ENCODE measurements around the gene DAGLB.
A peak's percentile ranks its signal among the peaks of the same experiment; 100 is the strongest.
"Not testable (repeated sequence)": the region's sequence is repeated elsewhere in the genome, so short reads cannot be mapped to it uniquely, and the experiment has no call there.

The DAGLB gene, protein sequence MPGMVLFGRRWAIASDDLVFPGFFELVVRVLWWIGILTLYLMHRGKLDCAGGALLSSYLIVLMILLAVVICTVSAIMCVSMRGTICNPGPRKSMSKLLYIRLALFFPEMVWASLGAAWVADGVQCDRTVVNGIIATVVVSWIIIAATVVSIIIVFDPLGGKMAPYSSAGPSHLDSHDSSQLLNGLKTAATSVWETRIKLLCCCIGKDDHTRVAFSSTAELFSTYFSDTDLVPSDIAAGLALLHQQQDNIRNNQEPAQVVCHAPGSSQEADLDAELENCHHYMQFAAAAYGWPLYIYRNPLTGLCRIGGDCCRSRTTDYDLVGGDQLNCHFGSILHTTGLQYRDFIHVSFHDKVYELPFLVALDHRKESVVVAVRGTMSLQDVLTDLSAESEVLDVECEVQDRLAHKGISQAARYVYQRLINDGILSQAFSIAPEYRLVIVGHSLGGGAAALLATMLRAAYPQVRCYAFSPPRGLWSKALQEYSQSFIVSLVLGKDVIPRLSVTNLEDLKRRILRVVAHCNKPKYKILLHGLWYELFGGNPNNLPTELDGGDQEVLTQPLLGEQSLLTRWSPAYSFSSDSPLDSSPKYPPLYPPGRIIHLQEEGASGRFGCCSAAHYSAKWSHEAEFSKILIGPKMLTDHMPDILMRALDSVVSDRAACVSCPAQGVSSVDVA

DNA sequence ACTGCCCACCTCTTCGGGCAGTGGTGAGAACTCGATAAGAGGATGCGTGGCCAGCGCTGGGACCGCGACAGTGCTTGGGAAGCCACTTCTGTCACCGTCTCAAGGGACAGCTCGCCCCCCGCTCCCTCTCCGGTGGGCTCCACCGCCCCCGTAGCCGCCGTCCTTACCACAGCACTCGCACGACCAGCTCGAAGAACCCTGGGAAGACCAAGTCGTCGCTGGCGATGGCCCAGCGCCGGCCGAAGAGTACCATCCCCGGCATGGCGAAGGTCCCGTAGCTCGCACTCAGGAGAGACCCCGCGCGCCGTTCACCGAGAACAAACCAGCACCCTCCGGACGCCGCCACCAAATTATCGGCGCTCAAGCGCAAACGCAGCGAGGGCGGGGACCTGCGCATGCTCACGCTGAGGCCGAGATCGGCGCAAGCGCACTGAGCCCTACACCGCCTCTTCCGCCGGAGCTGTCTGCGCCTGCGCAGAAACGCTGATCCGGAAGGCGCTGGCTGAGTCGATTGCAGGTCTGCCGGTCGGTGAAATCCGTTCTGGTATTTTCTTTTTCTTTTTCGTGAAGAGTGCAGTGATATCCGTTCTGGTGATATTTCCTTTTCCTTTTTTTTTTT, at the start of gene DAGLB:
DAGLB (minus strand) TSS at position 374 of the 619 bp plus-strand sequence; CDS start at position 262, 112 bp downstream.
- peak; percentile 96 for DNase-seq

DNA sequence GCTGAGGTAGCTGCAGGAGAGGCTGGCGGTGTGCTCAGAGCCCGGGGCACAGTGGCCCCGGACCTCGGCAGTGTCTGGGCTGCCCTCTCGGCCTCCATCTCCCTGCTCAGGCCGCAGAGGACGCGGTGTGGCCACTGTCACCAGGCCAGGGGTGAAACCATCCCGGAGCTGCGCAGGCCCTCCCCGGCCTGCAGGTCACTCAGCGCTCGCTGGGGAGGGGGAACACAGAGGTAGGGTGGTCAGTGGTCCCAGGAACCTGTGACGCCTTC, 49.8 kb upstream of the DAGLB start:
- DNase-seq = no peak

DNA sequence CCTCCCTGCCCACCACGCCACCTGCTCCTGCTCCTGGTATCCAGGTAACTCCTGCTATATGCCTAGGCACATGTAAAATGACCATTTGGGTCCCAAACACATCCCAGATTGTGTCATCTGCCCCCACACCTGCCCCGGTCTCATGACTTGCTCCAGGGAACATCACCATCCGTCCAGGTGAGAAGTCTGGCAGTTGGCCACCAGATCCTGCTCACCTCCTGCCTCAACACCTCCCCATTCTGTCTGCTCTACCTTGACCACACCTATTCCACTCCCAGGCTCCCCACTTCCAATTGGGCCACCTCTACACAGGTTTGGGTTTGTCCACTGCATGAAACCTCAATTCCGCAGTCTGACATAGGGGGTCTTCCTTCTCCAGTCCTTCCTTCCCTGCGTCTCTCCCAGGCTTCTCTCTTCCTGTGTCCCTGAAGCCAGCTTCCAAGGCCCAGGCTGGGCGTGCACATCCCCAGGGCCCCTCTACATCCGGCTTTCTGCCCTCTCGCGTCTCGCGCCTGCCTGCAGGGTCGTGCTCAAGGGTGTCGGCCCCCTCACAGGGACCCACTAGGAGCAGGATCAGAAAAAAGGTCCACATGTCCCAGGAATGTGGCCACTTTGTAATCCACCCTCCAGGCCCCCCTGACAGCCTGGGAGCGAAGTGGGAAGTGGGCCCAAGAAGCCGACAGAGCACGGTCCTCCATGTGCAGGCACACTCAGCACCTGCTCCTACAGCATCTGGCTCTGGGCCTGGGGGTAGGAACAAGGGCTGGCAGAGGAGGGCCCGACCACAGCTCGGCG, 49.3 kb upstream of the DAGLB start:
- DNase-seq = no peak

DNA sequence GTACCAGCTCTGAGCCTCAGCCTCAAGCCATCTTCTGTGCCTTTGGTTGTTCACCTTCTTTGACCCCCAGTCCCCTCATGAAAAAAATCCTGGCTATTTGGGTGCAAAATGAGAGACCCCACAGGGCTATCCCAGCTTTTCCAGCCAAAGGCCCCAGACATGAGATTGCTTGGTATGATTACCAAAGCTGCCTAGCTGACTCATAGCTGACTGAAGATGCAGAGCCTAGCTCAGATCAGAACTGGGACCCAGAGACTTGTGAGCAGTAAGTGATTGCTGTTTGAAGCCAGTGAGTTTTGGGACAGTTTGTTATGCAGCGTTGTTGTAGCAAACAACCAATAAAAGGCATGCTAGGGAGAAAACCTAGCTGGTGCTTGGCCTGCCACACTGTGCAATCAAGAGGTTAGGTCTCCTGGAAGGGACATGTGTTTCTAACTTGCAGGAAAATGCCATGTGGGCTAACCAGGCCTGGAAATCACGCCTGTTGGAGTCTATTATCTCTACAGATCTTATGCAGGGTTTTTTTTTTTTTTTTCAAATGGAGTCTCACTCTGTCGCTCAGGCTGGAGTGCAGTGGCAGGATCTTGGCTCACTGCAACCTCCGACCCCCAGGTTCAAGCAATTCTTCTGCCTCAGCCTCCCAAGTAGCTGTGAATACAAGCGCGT, 48.0 kb upstream of the DAGLB start:
- no peak for DNase-seq

DNA sequence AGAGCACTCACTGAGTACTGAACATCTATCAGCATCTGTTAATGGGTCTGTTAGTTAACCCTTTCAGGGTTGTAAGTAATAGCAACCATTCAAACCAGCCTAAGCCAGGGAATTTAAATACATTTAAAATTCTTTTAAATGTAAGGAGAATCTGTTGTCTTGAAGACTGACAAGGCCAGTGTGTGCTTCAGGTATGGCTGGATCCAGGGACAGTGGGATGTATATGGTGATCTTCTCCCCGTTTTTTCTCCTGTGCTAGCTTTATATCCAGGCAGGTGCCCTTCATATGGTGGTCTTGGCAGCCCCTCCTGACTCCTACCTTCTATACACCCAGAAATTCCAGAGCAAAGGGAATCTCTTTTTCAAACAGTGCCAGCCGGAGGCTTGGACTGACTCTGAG, 46.6 kb upstream of the DAGLB start:
- no peak for DNase-seq

DNA sequence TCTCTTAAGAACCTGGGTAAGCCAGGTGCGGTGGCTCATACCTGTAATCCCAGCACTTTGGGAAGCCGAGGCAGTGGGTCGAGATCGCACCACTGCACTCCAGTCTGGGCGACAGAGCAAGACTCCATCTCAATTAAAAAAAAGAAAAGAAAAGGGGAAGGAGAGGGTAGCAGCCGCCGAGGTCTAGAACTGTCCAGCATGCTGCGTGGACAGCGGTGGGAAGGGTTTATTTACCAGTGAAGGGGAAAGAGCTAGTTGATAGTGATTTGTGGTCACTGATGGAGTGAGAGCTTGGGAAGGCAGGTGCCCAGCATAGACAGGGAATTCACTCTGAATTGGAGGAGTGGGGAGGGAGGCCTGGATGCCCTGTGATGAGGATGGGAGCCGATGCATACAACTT, 43.4 kb upstream of the DAGLB start:
- DNase-seq = no peak

DNA sequence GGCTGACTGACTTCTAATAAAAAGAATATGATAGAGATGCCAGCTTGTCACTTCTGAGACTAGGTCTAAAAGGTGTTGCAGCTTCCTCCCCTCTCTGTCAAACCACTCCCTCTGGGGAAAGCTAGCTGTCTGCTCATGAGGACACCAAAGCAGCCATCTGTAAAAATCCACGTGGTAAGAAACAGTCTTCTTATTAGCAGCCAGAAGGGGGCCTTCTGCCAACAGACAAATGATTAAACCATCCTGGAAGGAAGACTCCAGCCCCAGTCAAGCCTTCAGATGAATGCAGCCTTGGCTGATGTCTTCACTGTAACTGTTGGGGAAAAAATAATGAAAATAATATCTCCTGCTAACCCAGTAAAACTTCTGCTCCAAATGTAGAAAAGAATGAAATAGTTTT, 41.9 kb upstream of the DAGLB start:
- no peak for DNase-seq

DNA sequence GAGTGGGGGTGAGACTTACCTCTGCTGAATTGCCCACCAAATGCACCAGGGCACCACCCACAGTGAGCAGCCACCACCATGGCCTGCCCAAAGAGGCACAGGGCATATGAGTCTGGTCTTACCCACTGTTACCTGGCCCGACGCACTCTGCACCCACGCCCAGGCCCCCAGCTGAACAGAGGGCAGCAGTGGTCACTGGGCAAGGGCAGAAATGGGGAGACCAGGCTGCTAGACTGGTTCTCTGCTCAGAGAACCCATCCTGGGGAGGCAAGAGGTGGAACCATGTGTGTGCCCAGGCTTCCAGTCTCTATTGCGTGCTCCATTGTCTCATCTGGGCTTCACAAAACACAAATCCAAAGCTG, 39.4 kb upstream of the DAGLB start:
- DNase-seq = no peak

DNA sequence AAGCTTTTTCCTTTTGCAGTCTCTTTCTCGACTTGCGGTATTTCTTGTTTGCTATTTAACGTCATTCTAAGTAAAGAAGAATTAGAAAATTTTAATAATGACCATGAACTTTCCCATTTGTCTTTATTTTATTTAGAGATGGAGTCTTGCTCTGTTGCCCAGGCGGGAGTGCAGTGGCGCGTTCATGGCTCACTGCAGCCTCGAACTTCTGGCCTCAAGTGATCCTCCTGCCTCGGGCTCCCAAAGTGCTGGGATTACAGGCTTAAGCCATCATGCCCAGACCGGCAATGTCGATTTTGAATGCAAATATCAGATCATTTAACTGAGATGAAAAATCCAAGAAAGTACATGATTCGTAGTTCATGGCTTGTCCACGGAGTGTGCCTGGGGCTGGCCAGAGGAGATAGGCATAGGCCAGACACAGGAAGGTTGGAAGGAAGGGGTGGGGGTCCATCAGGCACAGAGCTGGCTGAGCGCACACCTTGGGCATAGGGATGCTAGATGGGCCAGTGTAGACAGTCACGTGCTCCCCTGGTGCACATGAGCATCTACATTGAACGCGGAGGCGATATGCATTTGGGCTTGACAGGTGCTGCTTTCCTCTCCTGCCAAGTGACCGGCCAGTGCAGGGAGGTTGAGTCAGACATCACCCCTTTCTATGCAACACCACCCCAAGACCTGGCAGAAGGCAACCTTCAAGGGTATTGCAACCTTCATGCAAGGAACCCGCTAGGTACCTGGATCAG, 38.9 kb upstream of the DAGLB start:
- no peak for DNase-seq

DNA sequence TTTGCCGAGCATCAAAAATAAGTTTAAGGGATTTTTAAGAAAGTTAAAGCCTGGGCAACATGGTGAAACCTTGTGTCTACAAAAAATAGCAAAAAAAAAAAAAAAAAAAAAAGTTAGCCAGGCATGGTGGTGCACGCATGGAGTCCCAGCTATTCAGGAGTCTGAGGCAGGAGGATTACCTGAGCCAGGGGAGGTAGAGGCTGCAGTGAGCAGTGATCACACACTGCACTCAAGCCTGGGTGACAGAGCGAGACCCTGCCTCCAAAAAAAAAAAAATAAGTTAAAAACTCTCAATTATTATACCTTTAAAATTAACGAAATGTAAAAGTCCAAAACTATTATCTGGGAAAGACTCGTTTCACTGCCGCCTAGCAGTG, 35.0 kb upstream of the DAGLB start:
- DNase-seq = no peak

DNA sequence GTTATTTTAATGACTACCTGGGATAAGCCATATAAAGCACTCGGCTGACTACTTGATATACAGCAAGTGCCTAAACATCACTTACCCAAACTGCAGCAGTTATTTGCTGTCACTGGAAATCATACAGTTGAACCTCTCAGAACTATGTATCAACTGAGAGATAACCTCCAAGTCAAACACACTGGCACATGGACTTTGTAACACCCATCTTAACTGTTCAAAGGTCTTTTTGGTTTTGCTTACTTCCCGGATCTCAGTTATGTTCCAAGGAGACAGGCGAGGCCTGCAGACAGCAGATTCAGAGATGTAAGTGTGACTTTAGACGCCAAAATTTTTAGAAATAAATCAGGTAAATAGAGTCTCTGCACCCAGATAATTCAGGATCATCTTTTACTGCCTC, 34.6 kb upstream of the DAGLB start:
- DNase-seq = no peak

DNA sequence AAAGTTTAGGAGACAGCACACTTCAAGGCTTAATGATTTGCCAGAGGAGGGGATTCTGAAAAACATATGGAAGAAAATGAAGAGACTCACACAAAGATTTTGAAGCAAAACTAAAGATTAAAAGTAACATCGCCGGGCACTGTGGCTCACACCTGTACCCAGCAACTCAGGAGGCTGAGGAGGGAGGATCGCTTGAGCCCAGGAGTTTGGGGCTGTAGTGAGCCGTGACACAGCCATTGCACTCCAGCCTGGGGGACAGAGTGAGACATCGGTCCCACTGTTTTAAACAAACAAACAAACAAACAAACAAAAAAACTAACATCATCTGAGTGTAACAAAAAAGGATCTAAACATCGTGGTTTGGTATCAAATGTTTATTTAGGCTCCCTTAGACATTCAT, 33.7 kb upstream of the DAGLB start:
- DNase-seq = no peak

DNA sequence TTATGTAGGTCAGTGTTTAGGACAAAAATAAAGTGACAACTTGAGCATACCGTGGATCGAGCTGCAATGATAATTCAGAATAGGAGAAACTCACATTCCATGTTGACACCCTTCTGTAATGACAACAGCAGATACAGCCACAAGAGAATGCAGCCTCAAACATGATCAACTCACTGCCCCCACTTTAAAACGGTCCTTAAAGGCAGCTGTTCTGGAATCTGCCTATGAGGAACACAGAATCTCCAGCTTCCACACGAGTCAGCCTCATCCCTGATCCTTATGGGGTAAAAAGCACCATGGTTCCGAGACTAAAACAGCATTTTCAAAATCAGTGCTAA, 32.5 kb upstream of the DAGLB start:
- no peak for DNase-seq

DNA sequence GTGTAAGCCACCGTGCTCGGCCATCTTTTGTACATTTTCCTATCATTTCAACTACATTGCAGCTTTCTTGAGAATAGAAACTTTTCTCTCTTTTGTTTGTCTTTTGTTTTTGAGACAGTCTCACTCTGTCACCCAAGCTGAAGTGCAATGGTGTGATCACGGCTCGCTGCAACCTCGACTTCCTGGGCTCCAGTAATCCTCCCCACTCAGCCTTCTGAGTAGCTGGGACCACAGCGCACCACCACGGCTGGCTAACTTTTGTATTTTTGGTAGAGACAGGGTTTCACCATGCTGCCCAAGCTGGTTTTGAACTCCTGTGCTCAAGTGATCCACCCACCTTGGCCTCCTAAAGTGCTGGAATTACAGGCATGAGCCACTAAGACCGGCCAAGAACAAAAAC, 31.3 kb upstream of the DAGLB start:
- no peak for DNase-seq

DNA sequence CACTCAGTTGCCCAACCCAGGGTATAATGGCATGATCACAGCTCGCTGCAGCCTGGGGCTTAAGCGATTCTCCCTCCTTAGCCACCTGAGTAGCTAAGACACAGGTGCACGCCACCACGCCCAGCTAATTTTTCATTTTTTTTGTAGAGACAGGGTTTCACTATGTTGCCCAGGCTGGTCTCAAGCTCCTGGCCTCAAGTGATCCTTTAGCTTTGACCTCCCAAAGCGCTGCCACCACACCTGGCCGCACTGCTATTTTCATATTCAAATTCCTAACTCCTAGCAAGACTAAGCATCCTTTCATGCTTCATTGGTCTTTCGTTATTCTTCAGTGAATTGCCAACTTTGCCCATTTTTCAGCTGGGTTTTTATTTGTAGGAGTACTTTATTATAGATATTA, 30.4 kb upstream of the DAGLB start:
- no peak for DNase-seq

DNA sequence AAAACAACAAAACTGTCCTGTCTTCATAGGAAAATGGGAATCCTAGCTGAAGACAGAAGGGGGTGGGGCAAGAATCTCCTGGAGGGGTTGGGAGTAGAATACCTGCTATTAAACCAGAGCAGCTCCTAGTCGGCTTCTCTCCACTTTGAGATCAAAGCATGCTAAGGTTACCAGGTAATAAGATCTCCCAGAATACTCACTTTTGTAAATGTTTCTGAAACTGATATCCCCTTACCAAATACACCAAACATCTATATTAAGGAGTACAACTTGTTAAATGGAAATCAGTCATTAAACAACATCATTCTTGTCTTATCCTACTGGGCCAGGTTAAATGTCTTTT, 29.5 kb upstream of the DAGLB start:
- DNase-seq = no peak

DNA sequence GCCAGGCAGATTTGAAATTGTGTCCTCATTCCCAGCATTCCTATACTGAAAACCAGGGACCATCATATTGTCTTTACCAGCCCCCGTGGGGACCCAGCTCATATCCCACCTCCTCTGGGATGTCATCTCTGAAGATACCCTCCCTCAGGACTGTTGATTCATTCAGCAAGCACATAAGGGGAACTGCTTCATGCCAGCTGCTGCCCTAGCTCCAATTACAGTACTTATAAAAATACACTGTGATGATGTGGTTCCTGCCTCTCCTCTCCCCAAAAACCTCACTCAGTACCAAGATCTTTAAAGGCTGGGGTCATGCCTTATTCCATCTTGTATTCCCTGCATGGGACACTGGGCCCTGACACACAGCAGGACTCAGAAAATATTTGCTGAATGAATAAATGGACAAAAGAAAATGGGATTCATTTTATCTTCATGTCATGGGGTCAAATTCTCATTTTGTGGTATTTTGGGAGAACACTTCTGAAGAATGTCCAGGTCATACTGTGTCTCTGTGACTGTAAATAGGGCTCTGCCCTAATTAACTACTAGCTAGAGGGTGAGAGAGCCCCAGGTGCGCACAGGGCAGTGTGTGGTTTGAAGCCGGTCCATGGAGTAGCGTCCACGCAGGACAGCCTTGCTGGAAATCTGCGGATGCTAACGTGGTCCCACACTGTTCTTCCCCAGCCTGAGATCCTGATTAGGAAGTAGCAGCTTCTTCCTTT, 29.0 kb upstream of the DAGLB start:
- DNase-seq = no peak

DNA sequence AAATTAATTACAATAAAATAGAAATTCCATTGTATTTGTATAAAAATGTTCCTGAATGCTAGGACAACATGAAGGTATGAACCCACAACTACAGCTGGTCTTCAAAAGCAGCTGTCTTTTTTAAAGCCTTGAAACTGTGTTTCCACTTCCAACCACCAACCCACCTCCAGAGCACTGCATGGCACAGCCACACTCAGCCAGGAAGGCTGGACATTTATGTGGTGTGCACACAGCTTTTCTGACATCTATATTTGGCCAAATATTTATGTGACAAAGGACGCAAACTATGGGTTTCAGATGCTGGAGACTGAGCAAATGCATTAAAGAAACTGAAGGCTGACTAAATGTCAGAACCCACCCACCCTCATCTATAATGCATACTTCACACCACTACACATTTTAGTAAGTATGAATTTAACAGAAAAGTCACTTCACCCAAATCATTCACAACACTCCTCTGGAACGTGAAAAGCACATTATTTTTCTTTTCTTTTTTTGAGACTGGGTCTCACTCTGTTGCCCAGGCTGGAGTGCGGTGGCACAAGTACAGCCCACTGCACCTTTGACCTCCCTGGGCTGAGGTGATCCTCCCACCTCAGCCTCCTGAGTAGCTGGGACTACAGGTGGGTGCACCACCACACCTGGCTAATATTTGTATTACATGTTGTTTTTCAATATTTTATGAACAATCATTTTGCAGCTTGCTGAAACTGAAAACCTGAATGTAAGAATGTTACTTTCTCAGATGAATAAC, 27.9 kb upstream of the DAGLB start:
- DNase-seq = no peak

DNA sequence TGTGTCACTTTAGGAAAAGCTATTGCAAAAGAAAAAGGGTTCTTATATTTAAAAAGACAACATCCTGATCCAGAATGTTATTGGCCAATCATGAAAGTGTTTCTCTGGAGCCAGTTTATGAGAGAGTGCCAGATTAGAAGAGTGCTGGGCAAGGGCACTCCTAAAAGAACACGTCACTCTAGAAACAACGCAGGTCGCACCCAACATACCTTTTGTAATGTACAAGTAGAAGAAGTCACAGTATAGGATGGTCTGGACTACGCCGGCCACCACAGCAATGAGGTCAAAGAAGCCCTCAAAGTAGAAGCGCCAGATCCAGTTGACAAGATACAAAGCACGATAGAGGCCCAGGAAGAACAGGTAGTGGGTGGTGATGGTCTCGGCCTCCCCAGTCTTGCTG, 18.1 kb upstream of the DAGLB start:
- DNase-seq = no peak

DNA sequence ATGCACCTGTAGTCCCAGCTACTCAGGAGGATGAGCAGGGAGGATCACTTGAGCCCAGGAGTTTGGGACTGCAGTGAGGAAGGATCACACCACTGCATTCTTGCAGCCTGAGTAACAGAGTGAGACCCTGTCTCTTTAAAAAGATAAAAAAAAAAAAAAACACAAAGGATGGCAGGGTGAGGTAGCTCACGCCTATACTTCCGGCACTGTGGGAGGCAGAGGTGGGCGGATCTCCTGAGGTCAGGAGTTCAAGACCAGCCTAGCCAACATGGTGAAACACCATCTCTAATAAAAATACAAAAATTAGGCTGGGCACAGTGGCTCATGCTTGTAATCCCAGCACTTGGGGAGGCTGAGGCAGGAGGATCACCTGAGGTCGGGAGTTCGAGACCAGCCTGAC, 15.9 kb upstream of the DAGLB start:
- DNase-seq = not testable (repeated sequence)

DNA sequence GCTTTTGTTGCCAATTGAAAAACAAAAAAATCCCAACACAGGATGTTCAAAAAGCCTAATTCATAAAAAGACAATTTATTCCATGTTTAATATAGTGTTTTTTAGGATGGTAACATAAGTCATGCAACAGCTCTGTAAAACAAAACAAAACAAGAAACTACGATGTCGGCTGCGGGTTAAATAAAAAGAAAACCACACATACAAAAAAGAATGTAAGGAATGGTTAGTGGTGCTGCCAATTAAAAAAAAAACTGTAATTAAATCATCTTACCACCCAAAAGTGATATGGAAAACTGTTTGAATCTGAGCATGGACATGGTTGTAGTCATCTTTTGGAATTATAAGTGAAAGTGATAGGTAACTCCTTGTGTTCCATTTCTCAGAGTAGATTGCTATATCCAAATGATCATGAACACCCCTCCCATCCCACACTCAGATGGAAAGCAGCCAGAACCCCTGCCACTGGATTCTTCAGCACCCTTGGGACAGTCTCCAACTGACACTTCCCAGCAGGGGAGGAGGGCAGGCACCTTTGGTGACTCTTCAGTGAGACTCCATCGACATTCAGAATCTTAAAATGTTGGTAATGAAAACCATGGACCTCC, 14.3 kb upstream of the DAGLB start:
- DNase-seq = no peak
